Heart left ventricle (tissue), 16 donors: ENCODE data around the gene MICAL2. TPM values are rescaled to one million over a fixed set of nuclear protein-coding genes. Genes with fewer than 3 reads are reported as not detected.

Experiments
- ATAC-seq, 4 donors: fragments of 200-7000 bp; cut with Tn5 transposase; one replicate each; pipeline ENCODE4 v1.9.1; 2020 to 2022; ENCODE audit warnings: moderate library complexity in 4 of 4, mild to moderate bottlenecking in 3 of 4, moderate number of reproducible peaks in 1 of 4
- DNase-seq, 5 donors: peaks; one replicate each; pipeline ENCODE4 v3.0.0-alpha.2; 2020
- H3K27ac ChIP-seq, 12 donors: fragments of 200-600 bp; sonication (generic) in 4 of 12; one replicate each; pipeline versions ENCODE4 v1.5.0 to v1.8.0; 2016 to 2022; ENCODE audit warnings: mild to moderate bottlenecking in 2 of 12
- H3K27me3 ChIP-seq, 9 donors: fragments of 200-600 bp; sonication (generic) in 2 of 9; one replicate each; pipeline versions ENCODE4 v1.5.1 to v1.8.0; 2016 to 2022; ENCODE audit warnings: mild to moderate bottlenecking in 3 of 9
- H3K36me3 ChIP-seq, 9 donors: fragments of 200-600 bp; sonication (generic) in 2 of 9; one replicate each; pipeline versions ENCODE4 v1.5.0 to v1.8.0; 2018 to 2022; ENCODE audit warnings: mild to moderate bottlenecking in 2 of 9
- H3K4me1 ChIP-seq, 12 donors: fragments of 200-600 bp; sonication (generic) in 4 of 12; one replicate each; pipeline versions ENCODE4 v1.5.0 to v1.8.0; 2016 to 2022; ENCODE audit warnings: mild to moderate bottlenecking in 3 of 12
- H3K4me3 ChIP-seq, 12 donors: fragments of 200-600 bp; sonication (generic) in 4 of 12; one replicate each; pipeline versions ENCODE4 v1.5.0 to v1.8.0; 2017 to 2022; ENCODE audit warnings: mild to moderate bottlenecking in 9 of 12, moderate library complexity in 4 of 12
- H3K9me3 ChIP-seq, 12 donors: fragments of 200-600 bp; sonication (generic) in 4 of 12; one replicate each; pipeline versions ENCODE4 v1.5.0 to v1.8.0; 2016 to 2022; ENCODE audit warnings: mild to moderate bottlenecking in 1 of 12
- CTCF ChIP-seq, 12 donors: fragments of 200-600 bp; sonication (generic) in 4 of 12; IDR thresholded peaks; one replicate each; pipeline versions ENCODE4 v1.5.0 to v1.8.0; 2018 to 2022; ENCODE audit warnings: antibody characterized with exemption in 12 of 12, mild to moderate bottlenecking in 5 of 12
- POLR2A ChIP-seq, 2 donors: fragments of 450-650 bp; IDR thresholded peaks; one replicate each; pipeline ENCODE4 v1.6.1; 2017; ENCODE audit warnings: antibody characterized with exemption in 2 of 2, mild to moderate bottlenecking in 2 of 2, moderate library complexity in 2 of 2
- WGBS, 4 donors: extraction: QIAGEN DNeasy Blood & Tissue Kit in 2 of 4; methylation state at CpG; one replicate each; pipeline versions ENCODE4 v1.1.5 to v1.1.7; 2013 to 2018; 5-methylcytosine and 5-hydroxymethylcytosine counted together
- intact Hi-C, 10 donors: fragments of 100-400 bp; cut with DNase I; formaldehyde crosslinking; loops; one replicate each; pipeline versions ENCODE4 v1.11.1 to v1.14.2; 2022
- polyA plus RNA-seq, 2 donors: library from polyadenylated mRNA; stranded (reverse); fragments of 200-250 nt; gene quantifications; one replicate each; pipeline ENCODE4 v1.2.3, GENCODE V29; 2013
- total RNA-seq, 9 donors: library from RNA; depleted of rRNA in 2 of 9; stranded (reverse); fragments of >200 nt in 2 of 9; fragmentation: NEBNext Ultra II Directional in 3 of 9; extraction: Animal tissue kit (Norgen Biotek cat#: 25700) in 3 of 9; gene quantifications; one replicate each; pipeline versions ENCODE4 v1.1.0 to v1.2.4, GENCODE V29; 2016 to 2023
- donor health status: ischemic (EF 13 %, LVEDD 7.1; RV severe dilation, severe dysfunction).
- donor health status: healthy with polysubstance abuse.
- donor health status: DM: no; HTN: yes; CAD: no.
- donor health status: DM: no; HTN: no; CAD: no.
- donor health status: ischemic (EF 25% LVEDD 6.9; RV normal size, moderate dysfunction).
- donor health status: ischemic (EF 25% LVEDD 5.7; RV mildly dilated, moderate dysfunction).
- donor health status: healthy.
- donor health status: DM: yes; HTN: yes; CAD: no.
- donor health status: ischemic (EF 35%, LVEDD 5.7; RV mildly dilated, moderate dysfunction).
- donor health status: nonischemic (EF 11% LVEDD 7.7; RV severe dilation, severe dysfunction).
- donor health status: DM: yes; HTN: yes; CAD: no.
- donor health status: PGD.
- donor health status: ischemic (EF 29% LVEDD 5.4; RV normal size, mild dysfunction).
- donor health status: nonischemic (EF 23%, LVEDD 6.1; RV moderate dilation, normal function).

Gene MICAL2
- total and polyA plus RNA-seq, 11 donors = 37.6 to 110 (median 86.4) TPM

- intact Hi-C loops = loop anchor here in 4 of 10 donors (5.0 to 10.0 kb wide), 3 partner anchors 39 to 469 kb away; no protein-coding TSS in a partner anchor
- WGBS, 4 donors = 92 to 97% (median 96%) methylated on average over 6 of the region's 6 CpGs
- TF ChIP-seq POLR2A (IDR thresholded peaks at IDR 0.05) = no peak
- no peak for TF ChIP-seq CTCF (IDR thresholded peaks at IDR 0.05)
- Histone ChIP-seq H3K9me3 (no peaks in the 10 kb centered on the region), H3K27ac (no peak overlapping the region), H3K4me3 (no peak overlapping the region), H3K4me1 (peaks cover 0 to 4% (median 0%) of the 10 kb centered on the region in 12 donors), H3K27me3 (no peaks in the 10 kb centered on the region), H3K36me3 (no peaks in the 10 kb centered on the region)
- DNase-seq (peak in 1 of 5 donors; percentile 9), ATAC-seq (no peak)
Measured at GRCh38 chr11:12276356-12276755, 166.0 kb downstream of the MICAL2 start.

- Histone ChIP-seq H3K9me3 (no peaks in the 10 kb centered on the region), H3K27ac (no peak overlapping the region), H3K36me3 (no peaks in the 10 kb centered on the region), H3K4me3 (no peak overlapping the region), H3K4me1 (peaks cover 0 to 8% (median 1%) of the 10 kb centered on the region in 12 donors), H3K27me3 (no peaks in the 10 kb centered on the region)
- intact Hi-C loops = loop anchor here in 4 of 10 donors (5.0 to 10.0 kb wide), 3 partner anchors 40 to 470 kb away; no protein-coding TSS in a partner anchor
- WGBS, 4 donors = 82 to 96% (median 85%) methylated on average over 10 of the region's 10 CpGs
- no peak for ATAC-seq
- TF ChIP-seq POLR2A (IDR thresholded peaks at IDR 0.05) (no peak), CTCF (IDR thresholded peaks at IDR 0.05) (no peak)
- no peak for DNase-seq
Measured at GRCh38 chr11:12276831-12277475, 166.6 kb downstream of the MICAL2 start.

DNA sequence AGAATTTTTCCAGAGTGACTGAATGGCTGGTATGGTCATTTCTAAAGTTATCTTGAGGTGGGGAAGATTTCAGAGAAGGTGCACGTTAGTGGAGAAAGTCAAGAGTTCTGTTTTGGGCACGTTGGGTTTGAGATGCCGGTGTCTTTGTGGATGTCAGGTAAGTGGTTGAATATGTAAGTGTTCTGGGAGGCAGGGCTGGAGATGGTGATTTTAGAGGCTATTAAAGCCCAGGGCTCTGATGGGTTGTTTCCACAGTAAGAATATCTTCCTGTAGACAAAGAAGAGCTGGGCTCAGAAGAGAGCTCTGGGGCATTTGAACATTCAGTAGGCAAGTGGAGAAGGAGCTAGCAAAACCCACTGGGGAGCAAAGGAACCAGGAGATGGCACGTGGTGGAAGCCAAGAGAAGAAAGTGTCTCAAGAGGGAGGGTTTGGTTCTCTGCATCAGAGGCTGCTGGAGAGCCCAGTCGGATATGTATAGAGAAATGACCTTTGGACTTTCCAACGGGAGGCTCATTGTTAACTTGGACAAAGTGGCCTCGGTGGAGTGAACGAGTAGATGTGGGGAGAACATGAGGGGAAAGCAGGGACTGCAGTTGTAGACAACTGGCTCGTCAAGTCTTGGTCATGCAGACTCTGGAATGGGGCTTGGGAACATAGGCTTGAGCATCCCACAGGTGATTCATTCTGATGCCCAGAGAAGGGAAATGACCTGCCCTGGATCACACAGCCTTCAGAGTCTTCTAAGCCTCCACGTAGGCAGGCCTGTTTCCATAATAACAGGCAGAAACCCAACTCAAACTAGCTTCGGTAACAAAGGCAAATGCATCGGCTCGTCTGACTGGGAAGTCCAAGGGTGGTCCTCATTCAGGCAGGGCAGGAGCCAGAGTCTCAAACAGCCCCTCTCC is 168.6 kb downstream of the MICAL2 start:
- intact Hi-C loops = loop anchor here in 4 of 10 donors (1.0 to 10.0 kb wide), 4 partner anchors 42 to 472 kb away; no protein-coding TSS in a partner anchor
- no peak overlapping the region for H3K27ac ChIP-seq
- no peaks in the 10 kb centered on the region for H3K36me3 ChIP-seq
- 88 to 93% (median 91%) methylated on average over 13 of the region's 13 CpGs for WGBS, 4 donors
- peaks cover 0 to 8% (median 1%) of the 10 kb centered on the region in 12 donors for H3K4me1 ChIP-seq
- no peak overlapping the region for H3K4me3 ChIP-seq
- no peaks in the 10 kb centered on the region for H3K27me3 ChIP-seq
- DNase-seq (no peak), ATAC-seq (no peak)
- TF ChIP-seq CTCF (IDR thresholded peaks at IDR 0.05) = no peak
- TF ChIP-seq POLR2A (IDR thresholded peaks at IDR 0.05) = no peak
- no peaks in the 10 kb centered on the region for H3K9me3 ChIP-seq

- Histone ChIP-seq H3K27ac (no peak overlapping the region), H3K4me3 (no peak overlapping the region), H3K27me3 (no peaks in the 10 kb centered on the region), H3K36me3 (no peaks in the 10 kb centered on the region), H3K4me1 (peaks cover 0 to 8% (median 1%) of the 10 kb centered on the region in 12 donors), H3K9me3 (no peaks in the 10 kb centered on the region)
- ATAC-seq (peak in 3 of 4 donors; percentile 45 to 53 (median 49)), DNase-seq (peak in 1 of 5 donors; percentile 9)
- TF ChIP-seq CTCF (IDR thresholded peaks at IDR 0.05) (no peak), POLR2A (IDR thresholded peaks at IDR 0.05) (no peak)
- intact Hi-C loops = loop anchor here (1.0 to 10.0 kb wide), 15 partner anchors 42 to 905 kb away; no protein-coding TSS in a partner anchor
- WGBS, 4 donors = 69 to 82% (median 73%) methylated on average over 4 of the region's 4 CpGs
Measured at GRCh38 chr11:12279672-12280108, 169.3 kb downstream of the MICAL2 start.
